Stimulated activated CD8-positive, alpha-beta memory T cell treated with anti-CD3 and anti-CD28 coated beads, Interleukin-12 subunit alpha, Interleukin-12 subunit beta, amount 100 ng/mL, for 4 hours (primary cell): ENCODE measurements around the gene CIAPIN1.
"Not testable (repeated sequence)": the region's sequence is repeated elsewhere in the genome, so short reads cannot be mapped to it uniquely, and the experiment has no call there.

Experiments used
- DNase-seq: peaks from one replicate; pipeline ENCODE4 v3.0.0-alpha.2; 2020; ENCODE audit warnings: low read depth

CIAPIN1 gene

GRCh38 chr16:57406881-57407280, 40.3 kb downstream of the CIAPIN1 start:
- DNase-seq = no peak

GRCh38 chr16:57405097-57405496, 42.1 kb downstream of the CIAPIN1 start:
- no peak for DNase-seq

GRCh38 chr16:57403965-57404817, 43.0 kb downstream of the CIAPIN1 start, which contains the start of gene CCL17:
Gene CCL17 (plus strand): TSS chr16:57404767. CDS start chr16:57413933, 9,166 bp downstream.
- no peak for DNase-seq

- DNase-seq = no peak
Measured at GRCh38 chr16:57401943-57402640, 45.1 kb downstream of the CIAPIN1 start.

- DNase-seq = not testable (repeated sequence)
Measured at GRCh38 chr16:57397493-57397892, 49.7 kb downstream of the CIAPIN1 start.

GRCh38 chr16:57396786-57397185, 50.4 kb downstream of the CIAPIN1 start:
- no peak for DNase-seq

- no peak for DNase-seq
Measured at GRCh38 chr16:57395026-57395425, 52.2 kb downstream of the CIAPIN1 start.

- no peak for DNase-seq
Measured at GRCh38 chr16:57394444-57394843, 52.7 kb downstream of the CIAPIN1 start.

GRCh38 chr16:57392694-57393093, 54.5 kb downstream of the CIAPIN1 start:
- no peak for DNase-seq

- no peak for DNase-seq
Measured at GRCh38 chr16:57391708-57392107, 55.5 kb downstream of the CIAPIN1 start.

- DNase-seq = no peak
Measured at GRCh38 chr16:57391300-57391699, 55.9 kb downstream of the CIAPIN1 start.

- no peak for DNase-seq
Measured at GRCh38 chr16:57390636-57391295, 56.4 kb downstream of the CIAPIN1 start.

GRCh38 chr16:57389087-57389468, 58.1 kb downstream of the CIAPIN1 start:
- DNase-seq = no peak

- no peak for DNase-seq
Measured at GRCh38 chr16:57388359-57389086, 58.7 kb downstream of the CIAPIN1 start.

GRCh38 chr16:57387598-57388354, 59.4 kb downstream of the CIAPIN1 start:
- DNase-seq = no peak

- DNase-seq = no peak
Measured at GRCh38 chr16:57386381-57386951, 60.7 kb downstream of the CIAPIN1 start.

- DNase-seq = no peak
Measured at GRCh38 chr16:57385083-57385482, 62.1 kb downstream of the CIAPIN1 start.

- DNase-seq = no peak
Measured at GRCh38 chr16:57384248-57385070, 62.7 kb downstream of the CIAPIN1 start.

- DNase-seq = no peak
Measured at GRCh38 chr16:57383276-57384247, 63.6 kb downstream of the CIAPIN1 start.
